Upper lobe of right lung (tissue), 1 donor: ENCODE data around the gene RTN4RL1. TPM values are rescaled to one million over a fixed set of nuclear protein-coding genes. Genes with fewer than 3 reads are reported as not detected.

Source experiments
- ATAC-seq: fragments of 200-7000 bp; cut with Tn5 transposase; one replicate; pipeline ENCODE4 v1.9.1; 2020; ENCODE audit warnings: mild to moderate bottlenecking, moderate library complexity
- DNase-seq: peaks from one replicate; pipeline ENCODE4 v3.0.0-alpha.2; 2020
- H3K27ac ChIP-seq: fragments of 200-600 bp; one replicate; pipeline ENCODE4 v1.8.0; 2022
- H3K27me3 ChIP-seq: fragments of 200-600 bp; one replicate; pipeline ENCODE4 v1.8.0; 2022; ENCODE audit warnings: mild to moderate bottlenecking
- H3K36me3 ChIP-seq: fragments of 200-600 bp; one replicate; pipeline ENCODE4 v1.8.0; 2022
- H3K4me1 ChIP-seq: fragments of 200-600 bp; one replicate; pipeline ENCODE4 v1.8.0; 2022
- H3K4me3 ChIP-seq: fragments of 200-600 bp; one replicate; pipeline ENCODE4 v1.8.0; 2022; ENCODE audit warnings: mild to moderate bottlenecking
- H3K9me3 ChIP-seq: fragments of 200-600 bp; one replicate; pipeline ENCODE4 v1.8.0; 2022
- intact Hi-C: fragments of 100-400 bp; cut with DNase I; formaldehyde crosslinking; loops from one replicate; pipeline ENCODE4 v1.11.0; 2022
- total RNA-seq: library from RNA; stranded (reverse); fragmentation: NEBNext Ultra II Directional; extraction: Animal tissue kit (Norgen Biotek cat#: 25700); gene quantifications from one replicate; pipeline ENCODE4 v1.2.1, GENCODE V29; 2021
- TF ChIP-seq, protein P1 (sequence below): fragments of 200-600 bp; IDR thresholded peaks from one replicate; pipeline ENCODE4 v1.8.0; 2022; ENCODE audit warnings: antibody characterized with exemption
- donor health status: DM: no; HTN: yes; CAD: no; lungs with severe emphysema.

RTN4RL1 gene
- total RNA-seq, 1 donor from 2014 or later = 4.3 TPM

DNA sequence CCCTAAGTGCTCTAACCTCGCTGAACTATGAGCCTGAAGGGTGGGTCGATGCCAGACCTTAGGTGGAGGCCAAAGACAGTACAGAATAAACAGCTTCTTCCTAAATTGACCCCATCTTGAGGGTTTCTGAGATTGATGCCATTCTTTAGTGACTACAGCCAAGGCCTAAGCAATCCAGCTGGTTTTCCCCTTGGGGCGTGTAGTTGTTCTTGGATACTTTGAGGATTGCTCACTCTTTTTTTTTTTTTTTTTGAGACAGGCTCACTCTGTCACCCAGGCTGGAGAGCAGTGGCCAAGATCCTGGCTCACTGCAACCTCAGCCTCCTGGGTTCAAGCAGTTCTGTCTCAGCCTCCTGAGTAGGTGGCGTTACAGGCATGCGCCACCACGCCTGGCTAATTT is 18.7 kb upstream of the RTN4RL1 start:
- H3K9me3 ChIP-seq = no peaks in the 10 kb centered on the region
- no peak for ATAC-seq
- no peak overlapping the region for H3K27ac ChIP-seq
- intact Hi-C loops = no loop called here
- DNase-seq = no peak
- H3K4me1 ChIP-seq = peaks cover 15% of the 10 kb centered on the region
- peaks cover 26% of the 10 kb centered on the region for H3K36me3 ChIP-seq
- H3K4me3 ChIP-seq = no peak overlapping the region
- TF ChIP-seq, protein P1, sequence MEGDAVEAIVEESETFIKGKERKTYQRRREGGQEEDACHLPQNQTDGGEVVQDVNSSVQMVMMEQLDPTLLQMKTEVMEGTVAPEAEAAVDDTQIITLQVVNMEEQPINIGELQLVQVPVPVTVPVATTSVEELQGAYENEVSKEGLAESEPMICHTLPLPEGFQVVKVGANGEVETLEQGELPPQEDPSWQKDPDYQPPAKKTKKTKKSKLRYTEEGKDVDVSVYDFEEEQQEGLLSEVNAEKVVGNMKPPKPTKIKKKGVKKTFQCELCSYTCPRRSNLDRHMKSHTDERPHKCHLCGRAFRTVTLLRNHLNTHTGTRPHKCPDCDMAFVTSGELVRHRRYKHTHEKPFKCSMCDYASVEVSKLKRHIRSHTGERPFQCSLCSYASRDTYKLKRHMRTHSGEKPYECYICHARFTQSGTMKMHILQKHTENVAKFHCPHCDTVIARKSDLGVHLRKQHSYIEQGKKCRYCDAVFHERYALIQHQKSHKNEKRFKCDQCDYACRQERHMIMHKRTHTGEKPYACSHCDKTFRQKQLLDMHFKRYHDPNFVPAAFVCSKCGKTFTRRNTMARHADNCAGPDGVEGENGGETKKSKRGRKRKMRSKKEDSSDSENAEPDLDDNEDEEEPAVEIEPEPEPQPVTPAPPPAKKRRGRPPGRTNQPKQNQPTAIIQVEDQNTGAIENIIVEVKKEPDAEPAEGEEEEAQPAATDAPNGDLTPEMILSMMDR = no peak
- no peaks in the 10 kb centered on the region for H3K27me3 ChIP-seq

DNA sequence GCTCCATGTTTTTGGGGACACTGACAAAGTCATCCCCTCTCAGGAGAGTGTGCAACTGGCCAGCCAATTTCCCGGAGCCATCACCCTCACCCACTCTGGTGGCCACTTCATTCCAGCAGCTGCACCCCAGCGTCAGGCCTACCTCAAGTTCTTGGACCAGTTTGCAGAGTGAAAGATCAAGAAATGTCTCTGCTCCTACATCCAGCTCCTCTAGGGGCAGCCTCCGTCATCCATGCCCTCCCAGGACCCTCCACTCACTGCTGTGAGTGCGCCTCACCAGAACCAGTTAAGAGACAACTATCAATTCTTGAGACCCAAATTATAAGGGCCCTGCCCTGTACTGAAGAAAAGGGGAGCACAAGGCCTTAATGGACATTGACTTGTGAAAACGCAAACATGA is 17.8 kb upstream of the RTN4RL1 start:
- H3K27me3 ChIP-seq = no peaks in the 10 kb centered on the region
- intact Hi-C loops = no loop called here
- H3K4me1 ChIP-seq = peaks cover 13% of the 10 kb centered on the region
- peak overlapping the region; percentile 80 for H3K4me3 ChIP-seq
- no peak for ATAC-seq
- DNase-seq = no peak
- TF ChIP-seq, protein P1 = no peak
- no peaks in the 10 kb centered on the region for H3K9me3 ChIP-seq
- peaks cover 34% of the 10 kb centered on the region for H3K36me3 ChIP-seq
- peak overlapping the region; percentile 94 for H3K27ac ChIP-seq

DNA sequence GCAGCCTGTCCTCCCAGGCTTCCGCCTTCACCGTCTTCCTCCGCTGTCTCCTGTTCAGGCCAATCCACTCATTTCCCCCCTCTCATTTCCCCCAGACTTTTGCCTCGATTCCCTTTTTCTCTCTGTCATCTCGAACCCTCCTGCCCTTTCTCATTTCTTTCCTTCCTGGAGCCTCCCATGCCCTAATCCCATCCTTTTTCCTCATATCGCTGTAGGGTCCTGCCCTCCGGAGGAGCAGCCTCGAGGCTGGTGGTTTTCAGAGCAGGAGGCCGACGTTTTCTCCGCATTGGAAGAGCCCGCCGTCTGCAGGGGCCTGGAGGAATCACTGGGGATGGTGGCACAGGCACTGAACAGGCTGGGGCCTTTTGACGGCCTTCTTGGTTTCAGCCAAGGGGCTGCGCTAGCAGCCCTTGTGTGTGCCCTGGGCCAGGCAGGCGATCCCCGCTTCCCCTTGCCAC is 17.3 kb upstream of the RTN4RL1 start:
- TF ChIP-seq, protein P1 = no peak
- no peaks in the 10 kb centered on the region for H3K9me3 ChIP-seq
- H3K27me3 ChIP-seq = no peaks in the 10 kb centered on the region
- H3K36me3 ChIP-seq = peaks cover 39% of the 10 kb centered on the region
- peak overlapping the region; percentile 94 for H3K27ac ChIP-seq
- H3K4me3 ChIP-seq = peak overlapping the region; percentile 80
- DNase-seq = no peak
- no peak for ATAC-seq
- intact Hi-C loops = no loop called here
- peaks cover 13% of the 10 kb centered on the region for H3K4me1 ChIP-seq

DNA sequence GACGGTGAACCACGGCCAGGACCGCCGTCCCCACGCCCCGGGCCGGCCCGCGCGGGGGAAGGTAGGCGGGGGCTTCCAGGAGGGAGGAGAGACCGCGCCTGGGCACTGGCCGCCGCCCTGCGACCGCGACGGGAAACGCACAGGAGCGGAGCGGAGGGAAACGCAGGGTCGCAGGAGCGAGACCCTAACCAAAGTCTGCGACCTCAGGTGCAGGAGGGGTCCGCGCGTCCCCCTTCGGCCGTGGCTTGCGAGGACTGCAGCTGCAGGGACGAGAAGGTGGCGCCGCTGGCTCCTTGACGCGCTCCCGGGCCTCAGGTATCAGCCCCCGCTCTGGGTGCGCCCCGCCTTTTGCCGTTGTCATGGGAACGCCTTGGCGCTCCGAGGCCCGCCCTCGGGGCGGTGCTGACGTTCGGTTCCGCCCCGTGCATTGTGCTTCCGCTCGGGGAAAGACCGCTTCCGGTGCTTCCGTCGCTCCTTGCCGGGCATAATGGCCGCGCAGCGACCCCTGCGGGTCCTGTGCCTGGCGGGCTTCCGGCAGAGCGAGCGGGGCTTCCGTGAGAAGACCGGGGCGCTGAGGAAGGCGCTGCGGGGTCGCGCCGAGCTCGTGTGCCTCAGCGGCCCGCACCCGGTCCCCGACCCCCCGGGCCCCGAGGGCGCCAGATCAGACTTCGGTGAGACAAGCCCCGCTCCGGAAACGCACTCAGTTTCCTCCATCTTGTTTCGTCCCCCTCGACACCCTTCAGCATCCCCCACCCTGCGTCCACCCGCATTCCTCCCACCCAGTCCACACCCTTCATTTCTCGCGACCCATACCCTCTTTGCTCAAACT is 16.6 kb upstream of the RTN4RL1 start, which contains the start of gene OVCA2:
TSS of gene OVCA2 (plus strand) at position 462 of the 829 bp plus-strand sequence. CDS start at position 488, 26 bp downstream.
- peaks cover 45% of the 10 kb centered on the region for H3K36me3 ChIP-seq
- ATAC-seq = peak; percentile 97
- TF ChIP-seq, protein P1 = peak; percentile 51

DNA sequence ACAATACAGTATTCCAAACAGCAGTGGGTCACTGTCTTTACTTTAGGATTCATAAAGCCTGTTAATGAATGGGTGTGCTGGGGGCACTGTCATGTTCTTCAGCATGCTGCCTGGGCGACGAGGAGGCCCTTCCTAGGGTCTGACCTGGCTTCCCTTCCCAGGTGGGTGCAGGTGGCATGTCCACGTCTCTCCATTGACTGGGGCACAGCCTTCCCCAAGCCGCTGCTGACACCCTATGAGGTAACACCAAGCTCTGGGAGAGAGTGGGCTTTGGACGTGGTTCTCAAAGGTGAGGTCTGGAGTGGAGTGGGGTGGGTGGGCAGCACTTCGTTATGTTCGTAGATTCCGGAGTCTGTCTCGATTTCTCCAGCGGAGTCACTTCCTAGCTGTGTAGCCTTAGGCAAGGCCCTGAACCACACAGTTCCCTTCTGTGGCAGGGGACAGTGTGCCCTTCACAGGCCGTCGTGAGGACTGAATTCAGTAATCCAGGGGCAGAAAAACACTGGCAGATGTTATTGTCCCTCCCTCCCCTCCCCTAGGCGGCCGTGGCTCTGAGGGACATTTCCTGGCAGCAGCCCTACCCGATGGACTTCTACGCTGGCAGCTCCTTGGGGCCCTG is 15.9 kb upstream of the RTN4RL1 start:
- DNase-seq (no peak), ATAC-seq (no peak)
- intact Hi-C loops = no loop called here
- Histone ChIP-seq H3K9me3 (no peaks in the 10 kb centered on the region), H3K27me3 (no peaks in the 10 kb centered on the region), H3K27ac (peak overlapping the region; percentile 94), H3K36me3 (peaks cover 52% of the 10 kb centered on the region), H3K4me3 (peak overlapping the region; percentile 80), H3K4me1 (peaks cover 13% of the 10 kb centered on the region)
- TF ChIP-seq, protein P1 = no peak

More for the DNA sequence above, 16.6 kb upstream of the RTN4RL1 start, which contains the start of gene OVCA2:
- peak within 1 kb of the TSS; percentile 94 for H3K27ac ChIP-seq
- DNase-seq = peak; percentile 97
- intact Hi-C loops = no loop called here
- peaks cover 13% of the 10 kb centered on the region for H3K4me1 ChIP-seq
- H3K27me3 ChIP-seq = no peaks in the 10 kb centered on the region
- no peaks in the 10 kb centered on the region for H3K9me3 ChIP-seq
- H3K4me3 ChIP-seq = peak within 1 kb of the TSS; percentile 80
